Measurements from ENCODE around the gene GSS. TPM values are rescaled to one million over a fixed set of nuclear protein-coding genes. Genes with fewer than 3 reads are reported as not detected.

GSS gene
- total and polyA plus RNA-seq, 2 of the 8 experiments (the other 6 are each of a cell fraction or from before 2014, with no cell fraction given), result 34.6 to 43.2 TPM

DNA sequence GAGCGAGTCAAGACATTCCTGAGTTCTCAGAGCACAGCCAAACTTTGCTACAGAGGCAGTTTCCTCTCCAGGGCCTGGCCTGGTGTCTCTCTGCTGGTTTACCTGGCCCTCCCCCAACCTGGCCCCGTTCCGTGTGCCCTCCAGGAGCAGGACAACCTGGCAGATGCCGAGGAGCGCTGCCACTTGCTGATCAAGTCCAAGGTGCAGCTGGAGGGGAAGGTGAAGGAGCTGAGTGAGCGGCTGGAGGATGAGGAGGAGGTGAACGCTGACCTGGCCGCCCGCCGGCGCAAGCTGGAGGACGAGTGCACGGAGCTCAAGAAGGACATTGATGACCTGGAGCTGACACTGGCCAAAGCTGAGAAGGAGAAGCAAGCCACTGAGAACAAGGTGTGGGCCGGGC, 39.6 kb upstream of the GSS start:
- H3K79me1 ChIP-seq (ENCODE audit: low read depth, low read length), result no peaks in the 10 kb centered on the region
- H3K14ac ChIP-seq (ENCODE audit: insufficient read length), result no peak overlapping the region
- H4K5ac ChIP-seq (ENCODE audit: insufficient read length, low read depth, low read length), result no peak overlapping the region
- H3K9ac ChIP-seq (replicated peaks in 1 of 4; ENCODE audit: extremely low read depth in 1 of 4, low read depth in 3 of 4, low read length in 3 of 4), result no peak overlapping the region
- no peak overlapping the region for H3K4ac ChIP-seq (replicated peaks; ENCODE audit: insufficient read length, low read depth, low read length)
- 94% methylated on average over 14 of the region's 14 CpGs; no CpG with 5 or more reads in 1 of the 2 experiments for WGBS, 2 experiments (ENCODE audit: extremely low coverage in 1 of 2, insufficient coverage in 1 of 2, insufficient read length in 1 of 2, insufficient replicate concordance in 2 of 2, low coverage in 1 of 2, low lambda C conversion rate in 2 of 2, missing lambda C conversion rate in 1 of 2)
- DNase-seq (ENCODE audit: low read depth in 1 of 2, low spot score in 2 of 2) (no peak), FAIRE-seq (no peak)
- H2BK15ac ChIP-seq (ENCODE audit: low read length), result no peak overlapping the region
- no peak overlapping the region for H2BK5ac ChIP-seq (ENCODE audit: low read depth, low read length)
- no peak overlapping the region for H2AK5ac ChIP-seq (ENCODE audit: low read depth, low read length)
- H3K9me3 ChIP-seq (ENCODE audit: insufficient read depth in 2 of 2, low read depth in 1 of 2, low read length in 1 of 2), result no peaks in the 10 kb centered on the region
- H2BK120ac ChIP-seq (replicated peaks; ENCODE audit: low read depth, low read length), result no peak overlapping the region
- H4K91ac ChIP-seq (replicated peaks; ENCODE audit: insufficient read length, low read length), result no peak overlapping the region
- H3K4me3 ChIP-seq (ENCODE audit: extremely low read depth in 1 of 4, insufficient read depth in 2 of 4, low read depth in 3 of 4, low read length in 4 of 4), result no peak overlapping the region
- no peaks in the 10 kb centered on the region for H3K4me1 ChIP-seq (replicated peaks in 1 of 4; ENCODE audit: control insufficient read depth in 3 of 4, insufficient read depth in 4 of 4, low read length in 3 of 4)
- H2AFZ ChIP-seq (ENCODE audit: low read length), result no peak overlapping the region
- no peak overlapping the region for H3K27ac ChIP-seq (ENCODE audit: low read depth, low read length)
- no peak overlapping the region for H3K4me2 ChIP-seq (ENCODE audit: insufficient read depth in 1 of 2, low read depth in 2 of 2, low read length in 2 of 2)
- CTCF ChIA-PET (ENCODE audit: partially characterized antibody), result interaction anchor here (0.6 to 4.7 kb wide), 4 partner anchors 7 to 137 kb away, joined by 3 to 64 read pairs (median 15); partner anchors contain the start of genes ACSS2 and GGT7
- H4K8ac ChIP-seq (ENCODE audit: extremely low read depth, insufficient read depth, low read length), result no peak overlapping the region
- H3K23ac ChIP-seq (ENCODE audit: insufficient read length), result no peak overlapping the region
- no peak overlapping the region for H2BK12ac ChIP-seq (ENCODE audit: low read depth, low read length)
- no peaks in the 10 kb centered on the region for H3K27me3 ChIP-seq (replicated peaks in 1 of 4; ENCODE audit: control insufficient read depth in 3 of 4, extremely low read depth in 1 of 4, insufficient read depth in 3 of 4, low read length in 3 of 4)
- H3K23me2 ChIP-seq (ENCODE audit: low read depth, low read length), result no peaks in the 10 kb centered on the region; the same call in 1 of the 2 replicates
- H3K79me2 ChIP-seq (ENCODE audit: control insufficient read depth in 1 of 2, insufficient read depth in 2 of 2, low read length in 2 of 2), result no peaks in the 10 kb centered on the region
- no peak overlapping the region for H3K56ac ChIP-seq (replicated peaks; ENCODE audit: insufficient read length, low read depth, low read length)
- no peak overlapping the region for H3K18ac ChIP-seq (ENCODE audit: extremely low read depth, low read length)
- H3K36me3 ChIP-seq (ENCODE audit: control insufficient read depth in 2 of 4, insufficient read depth in 4 of 4, low read length in 3 of 4), result peaks cover 2 to 6% (median 4%) of the 10 kb centered on the region in 4 experiments; a peak in 4 of 8 replicates
- peaks cover 0 to 11% of the 10 kb centered on the region in 2 experiments for H4K20me1 ChIP-seq (replicated peaks in 1 of 2; ENCODE audit: control insufficient read depth in 1 of 2, insufficient read depth in 2 of 2, low read length in 2 of 2)
- POLR2A ChIA-PET (ENCODE audit: partially characterized antibody), result interaction anchor here (1.4 kb wide), 1 partner anchor 40 kb away, joined by 3 read pairs; no protein-coding TSS in a partner anchor
- no peak overlapping the region for H2BK20ac ChIP-seq (ENCODE audit: low read length)
- no peak for TF ChIP-seq RBBP5 (IDR thresholded peaks at IDR 0.05; ENCODE audit: borderline replicate concordance, low read depth, low read length)
- no peak for TF ChIP-seq E2F6 (IDR thresholded peaks at IDR 0.05)
- TF ChIP-seq POLR2A (IDR thresholded peaks at IDR 0.05; ENCODE audit: control extremely low read depth in 1 of 2, low read depth in 2 of 2, low read length in 2 of 2), result no peak
- no peak for TF ChIP-seq FOSL1 (IDR thresholded peaks at IDR 0.05; ENCODE audit: insufficient read depth, low read depth, low read length)
- TF ChIP-seq PHF8 (conservative IDR thresholded peaks at IDR 0.05; ENCODE audit: low read depth, low read length), result no peak
- TF ChIP-seq RFX5 (IDR thresholded peaks at IDR 0.05; ENCODE audit: borderline replicate concordance, low read depth, low read length), result no peak
- TF ChIP-seq CTBP2 (IDR thresholded peaks at IDR 0.05; ENCODE audit: borderline replicate concordance, insufficient read depth, insufficient read length, low read length), result no peak
- TF ChIP-seq TAF1 (IDR thresholded peaks at IDR 0.05; ENCODE audit: low read depth, low read length), result no peak
- no peak for TF ChIP-seq RNF2 (IDR thresholded peaks at IDR 0.05; ENCODE audit: borderline replicate concordance, low read depth, low read length, missing control alignments, poor library complexity, severe bottlenecking)
- no peak for TF ChIP-seq CHD1 (IDR thresholded peaks at IDR 0.05; ENCODE audit: low read depth, low read length)
- no peak for TF ChIP-seq NRF1 (IDR thresholded peaks at IDR 0.05; ENCODE audit: low read depth, low read length)
- no peak for TF ChIP-seq KDM5A (IDR thresholded peaks at IDR 0.05; ENCODE audit: low read length)
- TF ChIP-seq GTF2F1 (IDR thresholded peaks at IDR 0.05; ENCODE audit: borderline replicate concordance, low read depth, low read length), result no peak
- TF ChIP-seq TCF12 (IDR thresholded peaks at IDR 0.05; ENCODE audit: low read depth, low read length), result no peak

All from H1 (cell line).